ENCODE data around the gene HEBP2.

Gene HEBP2

GRCh38 chr6:138455746-138456400 lies 51.9 kb downstream of the HEBP2 start:
- DNase-seq: no peak

GRCh38 chr6:138456401-138456790 lies 52.4 kb downstream of the HEBP2 start:
- no peak for DNase-seq

- no peak for DNase-seq
Measured at GRCh38 chr6:138461647-138462046, 57.6 kb downstream of the HEBP2 start.

- no peak for DNase-seq
Measured at GRCh38 chr6:138464085-138464484, 60.1 kb downstream of the HEBP2 start.

GRCh38 chr6:138465007-138465645 lies 61.1 kb downstream of the HEBP2 start:
- no peak for DNase-seq

GRCh38 chr6:138467901-138468300 lies 63.9 kb downstream of the HEBP2 start:
- DNase-seq: no peak

GRCh38 chr6:138468320-138469015 lies 64.4 kb downstream of the HEBP2 start:
- DNase-seq: no peak
